ENCODE data around the gene ATP6AP2. TPM values are rescaled to one million over a fixed set of nuclear protein-coding genes. Genes with fewer than 3 reads are reported as not detected.

Gene ATP6AP2
- polyA plus RNA-seq (2013, experiment 1 of 4) = 82.9 TPM
- 82.2 TPM for polyA plus RNA-seq (2013, experiment 2 of 4)
- polyA plus RNA-seq (2013, experiment 3 of 4) = 61.9 TPM
- polyA plus RNA-seq (2013, experiment 4 of 4) = 69.9 TPM

- Histone ChIP-seq H3K4me3 (ENCODE audit: insufficient read depth, low read depth, low read length) (peak within 1 kb of the TSS; percentile 67), H3K4me1 (ENCODE audit: control insufficient read depth, insufficient read depth, low read length) (no peaks in the 10 kb centered on the region), H3K27me3 (ENCODE audit: control insufficient read depth, insufficient read depth, low read length, poor library complexity, severe bottlenecking) (no peaks in the 10 kb centered on the region), H3K27ac (ENCODE audit: insufficient read depth, low read depth, low read length, poor library complexity, severe bottlenecking) (peak within 1 kb of the TSS; percentile 44), H3K9me3 (ENCODE audit: control insufficient read depth, low read length) (no peaks in the 10 kb centered on the region), H3K36me3 (ENCODE audit: control insufficient read depth, insufficient read depth, low read length) (no peaks in the 10 kb centered on the region)
- WGBS, 2 experiments = 0% methylated on average over 89 of the region's 89 CpGs
Observed at GRCh38 chrX:40580537-40581335, at the start of gene ATP6AP2. Gene ATP6AP2 (plus strand): TSS chrX:40580970. CDS start chrX:40581066, 96 bp downstream.

GRCh38 chrX:40531056-40531826 is 49.5 kb upstream of the ATP6AP2 start:
- WGBS, 2 experiments = 41 to 52% methylated on average over 13 to 15 of the region's 16 CpGs
- peaks cover 9% of the 10 kb centered on the region for H3K4me1 ChIP-seq (ENCODE audit: control insufficient read depth, insufficient read depth, low read length)
- H3K36me3 ChIP-seq (ENCODE audit: control insufficient read depth, insufficient read depth, low read length) = no peaks in the 10 kb centered on the region
- no peaks in the 10 kb centered on the region for H3K27me3 ChIP-seq (ENCODE audit: control insufficient read depth, insufficient read depth, low read length, poor library complexity, severe bottlenecking)
- no peaks in the 10 kb centered on the region for H3K9me3 ChIP-seq (ENCODE audit: control insufficient read depth, low read length)
- peak overlapping the region; percentile 36 for H3K27ac ChIP-seq (ENCODE audit: insufficient read depth, low read depth, low read length, poor library complexity, severe bottlenecking)
- H3K4me3 ChIP-seq (ENCODE audit: insufficient read depth, low read depth, low read length) = no peak overlapping the region

GRCh38 chrX:40537310-40537709 is 43.5 kb upstream of the ATP6AP2 start:
- H3K27me3 ChIP-seq (ENCODE audit: control insufficient read depth, insufficient read depth, low read length, poor library complexity, severe bottlenecking) = no peaks in the 10 kb centered on the region
- H3K27ac ChIP-seq (ENCODE audit: insufficient read depth, low read depth, low read length, poor library complexity, severe bottlenecking) = no peak overlapping the region
- no peaks in the 10 kb centered on the region for H3K36me3 ChIP-seq (ENCODE audit: control insufficient read depth, insufficient read depth, low read length)
- H3K4me3 ChIP-seq (ENCODE audit: insufficient read depth, low read depth, low read length) = no peak overlapping the region
- WGBS, 2 experiments = 90 to 96% methylated on average over 4 of the region's 4 CpGs
- no peaks in the 10 kb centered on the region for H3K9me3 ChIP-seq (ENCODE audit: control insufficient read depth, low read length)
- H3K4me1 ChIP-seq (ENCODE audit: control insufficient read depth, insufficient read depth, low read length) = no peaks in the 10 kb centered on the region

- WGBS, 2 experiments = 90 to 93% methylated on average over 3 to 5 of the region's 5 CpGs
- no peaks in the 10 kb centered on the region for H3K9me3 ChIP-seq (ENCODE audit: control insufficient read depth, low read length)
- H3K27me3 ChIP-seq (ENCODE audit: control insufficient read depth, insufficient read depth, low read length, poor library complexity, severe bottlenecking) = no peaks in the 10 kb centered on the region
- H3K4me1 ChIP-seq (ENCODE audit: control insufficient read depth, insufficient read depth, low read length) = no peaks in the 10 kb centered on the region
- no peaks in the 10 kb centered on the region for H3K36me3 ChIP-seq (ENCODE audit: control insufficient read depth, insufficient read depth, low read length)
- H3K4me3 ChIP-seq (ENCODE audit: insufficient read depth, low read depth, low read length) = no peak overlapping the region
- no peak overlapping the region for H3K27ac ChIP-seq (ENCODE audit: insufficient read depth, low read depth, low read length, poor library complexity, severe bottlenecking)
Observed at GRCh38 chrX:40538406-40538805, 42.4 kb upstream of the ATP6AP2 start.

GRCh38 chrX:40539214-40540142 is 41.3 kb upstream of the ATP6AP2 start:
- Histone ChIP-seq H3K27me3 (ENCODE audit: control insufficient read depth, insufficient read depth, low read length, poor library complexity, severe bottlenecking) (no peaks in the 10 kb centered on the region), H3K36me3 (ENCODE audit: control insufficient read depth, insufficient read depth, low read length) (no peaks in the 10 kb centered on the region), H3K9me3 (ENCODE audit: control insufficient read depth, low read length) (no peaks in the 10 kb centered on the region), H3K4me3 (ENCODE audit: insufficient read depth, low read depth, low read length) (no peak overlapping the region), H3K27ac (ENCODE audit: insufficient read depth, low read depth, low read length, poor library complexity, severe bottlenecking) (no peak overlapping the region), H3K4me1 (ENCODE audit: control insufficient read depth, insufficient read depth, low read length) (no peaks in the 10 kb centered on the region)
- WGBS, 2 experiments = 64 to 66% methylated on average over 20 of the region's 20 CpGs

GRCh38 chrX:40542208-40542607 is 38.6 kb upstream of the ATP6AP2 start:
- H3K4me1 ChIP-seq (ENCODE audit: control insufficient read depth, insufficient read depth, low read length) = no peaks in the 10 kb centered on the region
- H3K36me3 ChIP-seq (ENCODE audit: control insufficient read depth, insufficient read depth, low read length) = no peaks in the 10 kb centered on the region
- WGBS, 2 experiments = 77 to 78% methylated on average over 10 of the region's 10 CpGs
- no peak overlapping the region for H3K27ac ChIP-seq (ENCODE audit: insufficient read depth, low read depth, low read length, poor library complexity, severe bottlenecking)
- H3K27me3 ChIP-seq (ENCODE audit: control insufficient read depth, insufficient read depth, low read length, poor library complexity, severe bottlenecking) = no peaks in the 10 kb centered on the region
- H3K4me3 ChIP-seq (ENCODE audit: insufficient read depth, low read depth, low read length) = no peak overlapping the region
- no peaks in the 10 kb centered on the region for H3K9me3 ChIP-seq (ENCODE audit: control insufficient read depth, low read length)

GRCh38 chrX:40542972-40543371 is 37.8 kb upstream of the ATP6AP2 start:
- H3K4me3 ChIP-seq (ENCODE audit: insufficient read depth, low read depth, low read length) = no peak overlapping the region
- H3K9me3 ChIP-seq (ENCODE audit: control insufficient read depth, low read length) = no peaks in the 10 kb centered on the region
- H3K4me1 ChIP-seq (ENCODE audit: control insufficient read depth, insufficient read depth, low read length) = no peaks in the 10 kb centered on the region
- H3K27me3 ChIP-seq (ENCODE audit: control insufficient read depth, insufficient read depth, low read length, poor library complexity, severe bottlenecking) = no peaks in the 10 kb centered on the region
- no peaks in the 10 kb centered on the region for H3K36me3 ChIP-seq (ENCODE audit: control insufficient read depth, insufficient read depth, low read length)
- WGBS, 2 experiments = 71 to 88% methylated on average over 1 to 2 of the region's 4 CpGs
- no peak overlapping the region for H3K27ac ChIP-seq (ENCODE audit: insufficient read depth, low read depth, low read length, poor library complexity, severe bottlenecking)

- WGBS, 2 experiments = 16 to 20% methylated on average over 6 to 7 of the region's 8 CpGs
- Histone ChIP-seq H3K27ac (ENCODE audit: insufficient read depth, low read depth, low read length, poor library complexity, severe bottlenecking) (no peak overlapping the region), H3K4me1 (ENCODE audit: control insufficient read depth, insufficient read depth, low read length) (no peaks in the 10 kb centered on the region), H3K9me3 (ENCODE audit: control insufficient read depth, low read length) (no peaks in the 10 kb centered on the region), H3K27me3 (ENCODE audit: control insufficient read depth, insufficient read depth, low read length, poor library complexity, severe bottlenecking) (no peaks in the 10 kb centered on the region), H3K4me3 (ENCODE audit: insufficient read depth, low read depth, low read length) (no peak overlapping the region), H3K36me3 (ENCODE audit: control insufficient read depth, insufficient read depth, low read length) (no peaks in the 10 kb centered on the region)
Observed at GRCh38 chrX:40543661-40544328, 37.0 kb upstream of the ATP6AP2 start.

All from ectodermal cell (in vitro differentiated cells).